ENCODE measurements around the gene OR5H1. TPM values are rescaled to one million over a fixed set of nuclear protein-coding genes. Genes with fewer than 3 reads are reported as not detected.

Gene OR5H1
- total RNA-seq, 4 donors from 2014 or later: not detected

- no peak for ATAC-seq
- H3K4me1 ChIP-seq: no peaks in the 10 kb centered on the region
Observed at GRCh38 chr3:98182196-98182595, 51.7 kb downstream of the OR5H1 start.

GRCh38 chr3:98185180-98185579, 54.7 kb downstream of the OR5H1 start:
- Histone ChIP-seq H3K4me1 (no peaks in the 10 kb centered on the region), H3K36me3 (no peaks in the 10 kb centered on the region), H3K27me3 (no peaks in the 10 kb centered on the region), H3K27ac (no peak overlapping the region), H3K9me3 (no peaks in the 10 kb centered on the region), H3K4me3 (no peak overlapping the region)
- TF ChIP-seq POLR2A (IDR thresholded peaks at IDR 0.05): no peak
- no peak for TF ChIP-seq POLR2AphosphoS5 (IDR thresholded peaks at IDR 0.05)
- no peak for TF ChIP-seq CTCF (IDR thresholded peaks at IDR 0.05)
- no peak for TF ChIP-seq EP300 (IDR thresholded peaks at IDR 0.05)
- no peak for ATAC-seq

More at GRCh38 chr3:98182196-98182595, 51.7 kb downstream of the OR5H1 start:
- Histone ChIP-seq H3K27ac (no peak overlapping the region), H3K9me3 (no peaks in the 10 kb centered on the region), H3K4me3 (no peak overlapping the region), H3K27me3 (no peaks in the 10 kb centered on the region), H3K36me3 (no peaks in the 10 kb centered on the region)
- no peak for TF ChIP-seq CTCF (IDR thresholded peaks at IDR 0.05)
- TF ChIP-seq EP300 (IDR thresholded peaks at IDR 0.05): no peak
- TF ChIP-seq POLR2A (IDR thresholded peaks at IDR 0.05): no peak
- TF ChIP-seq POLR2AphosphoS5 (IDR thresholded peaks at IDR 0.05): no peak

Other genes starting within 250 kb of the OR5H1 start
- gene RIOX2, start 158.3 kb upstream of the OR5H1 start, total RNA-seq: 10 to 100 TPM; 22.3 to 32.0 (median 24.4) TPM
- not detected for gene GABRR3, start 95.4 kb upstream of the OR5H1 start, total RNA-seq
- gene OR5AC2, start 43.5 kb upstream of the OR5H1 start, total RNA-seq: not detected
- gene OR5H14, start 16.8 kb downstream of the OR5H1 start, total RNA-seq: under 1 TPM in 1 of 4 donors, not detected in 3; 0.04 TPM
- gene OR5H15, start 36.0 kb downstream of the OR5H1 start, total RNA-seq: not detected
- gene OR5H6, start 133.5 kb downstream of the OR5H1 start, total RNA-seq: not detected
- gene OR5H2, start 151.8 kb downstream of the OR5H1 start, total RNA-seq: not detected
- not detected for gene OR5K4, start 223.1 kb downstream of the OR5H1 start, total RNA-seq